M059J (cell line): Measurements from ENCODE around the gene EHBP1. TPM values are rescaled to one million over a fixed set of nuclear protein-coding genes. Genes with fewer than 3 reads are reported as not detected.

Source experiments
- DNase-seq: peaks from one replicate; pipeline ENCODE4 v3.0.0-alpha.2; 2012; ENCODE audit warnings: low read depth
- total RNA-seq: library from RNA; depleted of rRNA; stranded (reverse); fragments of >200 nt; shearing (Covaris generic); gene quantifications from 2 replicates; pipeline ENCODE4 v1.2.3, GENCODE V29; 2014

Gene EHBP1
- total RNA-seq, 1 experiment from 2014 or later: 50.2 TPM

GRCh38 chr2:62883629-62884028 is 178.1 kb downstream of the EHBP1 start:
- no peak for DNase-seq

DNA sequence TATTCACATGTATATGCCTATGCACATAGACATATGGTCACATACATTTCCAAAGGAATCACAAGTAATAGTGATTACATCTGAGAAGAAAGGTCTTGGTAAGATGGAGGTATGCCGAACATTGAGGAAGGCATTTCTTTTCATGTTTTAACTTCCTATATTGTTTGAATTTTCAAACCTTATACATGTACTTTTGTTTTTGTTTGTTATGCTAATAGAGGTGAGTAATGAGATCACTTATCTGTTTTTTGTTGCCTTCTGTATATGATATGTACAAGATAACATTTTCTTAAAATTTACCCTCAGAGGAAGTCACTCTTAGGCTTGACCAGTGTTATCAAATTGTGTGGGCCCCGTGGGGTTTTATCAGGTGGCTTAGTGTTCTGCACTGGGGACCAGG is 178.6 kb downstream of the EHBP1 start:
- DNase-seq: no peak

GRCh38 chr2:62884514-62884913 is 179.0 kb downstream of the EHBP1 start:
- peak; percentile 3 for DNase-seq

GRCh38 chr2:62894966-62895631 is 189.6 kb downstream of the EHBP1 start:
- DNase-seq: no peak

- DNase-seq: no peak
These were observed 190.1 kb downstream of the EHBP1 start for GRCh38 chr2:62895632-62896009.

- DNase-seq: no peak
These were observed 191.8 kb downstream of the EHBP1 start for GRCh38 chr2:62897187-62897827.

- no peak for DNase-seq
These were observed 198.8 kb downstream of the EHBP1 start for GRCh38 chr2:62904344-62904743.

DNA sequence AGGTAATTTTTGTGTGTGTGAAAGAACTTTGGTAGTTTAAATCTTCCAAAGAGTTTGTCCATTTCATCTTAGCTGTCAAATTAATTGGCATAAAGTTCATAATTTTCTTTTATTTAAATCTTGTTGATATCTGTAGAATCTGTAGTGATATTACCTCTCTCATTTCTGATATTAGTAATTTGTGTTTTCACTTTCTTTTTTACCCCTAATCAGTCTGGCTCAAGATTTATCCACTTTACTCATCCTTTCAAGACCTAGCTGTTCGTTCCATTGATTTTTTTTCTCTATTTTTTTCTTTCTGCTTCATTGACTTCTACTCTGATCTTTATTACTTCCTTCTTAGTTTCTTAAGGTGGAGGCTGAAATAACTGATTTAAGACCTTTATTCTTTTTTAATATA is 202.6 kb downstream of the EHBP1 start:
- no peak for DNase-seq

DNA sequence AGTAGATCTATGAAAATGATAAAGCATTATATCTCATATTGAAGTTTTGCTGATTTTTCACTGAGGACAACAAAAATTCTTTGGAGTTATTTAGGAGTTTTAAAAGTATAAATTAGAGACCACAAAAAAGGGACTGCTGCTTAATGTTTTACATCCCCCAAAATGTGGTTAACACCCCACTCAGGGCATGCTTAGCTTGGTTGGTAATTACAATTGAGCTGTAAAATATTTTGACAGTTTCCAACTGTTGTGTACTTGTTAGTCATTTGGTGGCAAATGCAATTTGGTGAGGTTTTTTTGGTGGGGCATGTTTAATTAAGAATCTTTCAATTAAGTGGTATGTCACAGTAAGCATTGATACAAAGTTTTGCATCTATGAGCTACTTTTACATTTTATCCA is 207.8 kb downstream of the EHBP1 start:
- no peak for DNase-seq

- DNase-seq: no peak
These were observed 213.5 kb downstream of the EHBP1 start for GRCh38 chr2:62919041-62919440.

GRCh38 chr2:62920070-62920469 is 214.6 kb downstream of the EHBP1 start:
- peak; percentile 28 for DNase-seq

DNA sequence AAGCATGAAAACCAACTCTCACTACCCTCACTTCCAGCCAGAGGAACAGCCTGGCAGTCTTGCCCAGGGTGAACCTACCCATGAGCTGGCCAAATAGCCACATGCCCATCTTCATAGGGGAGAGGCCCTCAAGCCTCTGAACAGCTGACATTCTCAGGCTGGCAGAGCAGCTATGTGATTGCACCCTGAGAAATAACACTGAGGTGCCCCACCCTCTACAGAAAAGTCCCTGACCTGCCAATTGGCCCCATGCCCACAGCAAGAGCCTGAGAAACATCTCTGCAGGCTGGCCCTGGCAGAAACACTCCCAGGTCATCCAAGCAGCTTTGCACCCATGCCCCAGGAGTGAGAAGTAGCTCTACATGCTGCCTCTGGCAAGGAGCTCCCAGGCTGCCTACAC is 217.7 kb downstream of the EHBP1 start:
- DNase-seq: no peak

DNA sequence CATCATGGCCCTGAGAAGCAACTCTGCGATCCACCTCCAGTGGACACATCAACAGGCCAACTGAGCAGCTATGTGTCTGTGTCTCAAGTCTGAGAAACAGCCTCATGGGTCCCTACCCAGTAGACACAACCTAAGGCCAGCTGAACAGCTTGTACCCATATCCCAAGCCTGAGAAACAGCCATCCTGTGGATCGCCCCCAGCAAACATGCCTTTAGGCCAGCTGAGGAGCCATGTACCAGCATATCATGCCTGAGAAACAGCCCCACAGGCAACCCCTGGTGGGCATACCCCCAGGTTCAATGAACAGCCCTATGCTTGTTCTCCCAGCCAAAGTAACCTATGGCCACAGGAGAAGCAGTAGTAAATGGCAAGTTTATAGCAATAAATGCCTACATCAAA is 218.4 kb downstream of the EHBP1 start:
- no peak for DNase-seq

- no peak for DNase-seq
These were observed 222.5 kb downstream of the EHBP1 start for GRCh38 chr2:62928015-62928414.

- no peak for DNase-seq
These were observed 226.0 kb downstream of the EHBP1 start for GRCh38 chr2:62931536-62931935.

DNA sequence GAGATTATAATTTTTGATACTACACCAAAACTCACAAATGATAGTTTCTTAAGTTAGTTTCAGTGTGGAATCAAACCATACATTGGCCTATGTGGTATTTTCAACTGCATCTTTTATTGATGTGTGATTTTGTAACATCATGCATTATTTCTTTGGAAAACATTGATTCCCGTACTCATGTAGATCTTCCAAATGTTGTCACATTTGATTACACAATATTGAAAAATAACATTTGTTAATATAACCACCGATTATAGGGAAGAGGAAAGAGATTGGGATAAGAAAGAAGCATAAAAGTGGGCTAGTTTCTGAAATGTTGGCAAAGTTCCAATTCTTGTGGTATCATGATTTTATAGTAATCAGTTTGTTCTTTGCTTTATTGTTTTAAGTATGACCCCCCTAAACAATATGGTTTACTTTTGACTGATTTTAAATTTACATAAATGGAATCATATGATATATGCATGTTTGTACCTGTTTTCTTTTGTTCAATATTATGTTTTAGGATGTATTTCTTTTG is 227.9 kb downstream of the EHBP1 start:
- DNase-seq: no peak

DNA sequence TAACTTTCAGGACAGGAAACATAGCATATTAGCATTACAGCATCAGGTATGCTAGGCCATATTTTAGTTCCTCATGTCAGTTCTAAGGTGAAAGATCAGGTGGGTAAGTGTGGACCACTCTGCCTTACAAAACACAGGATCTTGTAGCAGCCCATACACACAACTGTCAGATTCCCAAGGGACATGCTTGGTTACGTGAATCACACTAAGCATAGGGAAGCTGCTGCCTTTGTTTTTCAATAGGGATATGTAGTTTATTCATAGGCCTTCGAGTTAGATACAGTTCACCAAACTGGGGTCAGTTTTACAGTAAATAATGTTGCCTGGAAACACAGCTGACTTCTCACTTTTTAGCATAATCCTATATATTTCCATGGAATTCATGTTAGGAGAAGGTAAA is 229.0 kb downstream of the EHBP1 start:
- DNase-seq: no peak

DNA sequence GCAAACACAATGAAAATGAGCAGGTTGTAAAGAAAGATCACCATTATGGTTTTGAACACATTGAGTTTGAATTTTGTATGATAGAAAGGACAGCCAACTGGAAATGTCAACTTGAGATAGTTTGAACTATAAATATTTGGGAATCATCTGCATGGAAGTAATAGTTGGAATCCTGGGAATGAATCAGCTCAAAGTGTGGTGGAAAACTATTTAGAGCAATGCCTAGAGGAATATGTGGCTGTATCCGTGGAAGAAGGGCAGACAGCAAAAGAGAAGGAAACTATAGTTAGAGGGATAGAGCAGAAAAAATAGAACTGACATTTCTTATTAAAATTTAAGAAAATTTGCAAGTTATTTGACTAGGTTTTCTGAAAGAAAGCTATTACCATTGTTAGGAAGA is 232.6 kb downstream of the EHBP1 start:
- DNase-seq: peak; percentile 51

- DNase-seq: peak; percentile 83
These were observed 234.4 kb downstream of the EHBP1 start for GRCh38 chr2:62939735-62940491.

DNA sequence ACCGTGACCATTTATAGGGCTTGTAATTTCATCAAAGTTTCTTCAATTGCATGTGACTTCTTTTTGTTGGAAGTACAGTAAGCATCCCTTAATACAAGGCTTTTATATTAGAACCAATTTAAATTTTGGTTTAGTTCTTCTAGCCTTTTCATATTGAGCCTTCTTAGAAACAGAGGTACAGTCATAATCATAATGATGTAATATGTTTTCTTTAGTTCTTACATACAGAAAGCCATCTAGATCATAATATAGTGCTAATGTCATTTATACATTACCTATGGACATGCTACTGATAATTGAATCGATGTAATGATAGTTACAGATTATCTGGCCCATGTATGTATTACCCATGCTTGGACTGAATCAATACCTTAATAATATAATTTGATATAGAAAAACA is 235.2 kb downstream of the EHBP1 start:
- DNase-seq: no peak

GRCh38 chr2:62941413-62941812 is 235.9 kb downstream of the EHBP1 start:
- DNase-seq: no peak

GRCh38 chr2:62944362-62944761 is 238.8 kb downstream of the EHBP1 start:
- DNase-seq: no peak

- DNase-seq: no peak
These were observed 241.9 kb downstream of the EHBP1 start for GRCh38 chr2:62947403-62947802.
